ENCODE measurements around the gene ABCB1.

ABCB1 gene

DNA sequence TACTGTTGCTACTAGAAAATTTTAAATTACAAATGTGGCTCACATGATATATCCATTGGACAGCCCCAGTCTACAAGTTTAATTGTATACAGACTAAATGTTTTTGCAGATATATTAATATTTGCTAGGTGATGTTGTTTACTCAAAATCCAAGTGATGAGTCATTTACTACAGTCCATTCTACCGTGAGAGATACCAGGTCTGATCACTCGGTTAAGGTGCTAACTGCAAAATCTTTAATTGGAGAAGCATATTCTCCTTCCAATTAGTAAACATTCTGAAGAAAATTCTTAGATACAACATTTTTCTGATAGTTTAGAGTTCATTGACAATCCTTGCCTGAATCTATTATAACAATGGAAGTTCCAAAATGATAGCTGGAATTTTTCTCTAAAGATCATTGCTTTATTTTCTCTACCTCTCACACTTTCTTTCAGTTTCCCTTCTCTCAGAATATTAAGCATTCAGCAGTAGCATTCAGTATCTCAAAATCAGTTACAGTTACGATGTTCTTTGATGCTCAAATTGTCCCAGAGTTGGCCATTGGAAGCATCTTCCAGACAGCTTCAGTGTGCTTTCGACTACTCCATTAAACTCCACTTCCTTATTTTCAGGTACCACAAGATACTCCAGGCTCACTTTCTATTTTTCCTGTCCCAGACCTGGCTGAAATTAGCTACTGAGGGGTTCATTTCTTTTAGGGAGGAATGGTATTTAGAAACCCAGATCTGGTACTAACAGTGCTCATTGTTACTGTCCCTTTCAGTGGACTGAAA lies 2.3 kb downstream of the ABCB1 start:
- TF ChIP-seq, protein P1, sequence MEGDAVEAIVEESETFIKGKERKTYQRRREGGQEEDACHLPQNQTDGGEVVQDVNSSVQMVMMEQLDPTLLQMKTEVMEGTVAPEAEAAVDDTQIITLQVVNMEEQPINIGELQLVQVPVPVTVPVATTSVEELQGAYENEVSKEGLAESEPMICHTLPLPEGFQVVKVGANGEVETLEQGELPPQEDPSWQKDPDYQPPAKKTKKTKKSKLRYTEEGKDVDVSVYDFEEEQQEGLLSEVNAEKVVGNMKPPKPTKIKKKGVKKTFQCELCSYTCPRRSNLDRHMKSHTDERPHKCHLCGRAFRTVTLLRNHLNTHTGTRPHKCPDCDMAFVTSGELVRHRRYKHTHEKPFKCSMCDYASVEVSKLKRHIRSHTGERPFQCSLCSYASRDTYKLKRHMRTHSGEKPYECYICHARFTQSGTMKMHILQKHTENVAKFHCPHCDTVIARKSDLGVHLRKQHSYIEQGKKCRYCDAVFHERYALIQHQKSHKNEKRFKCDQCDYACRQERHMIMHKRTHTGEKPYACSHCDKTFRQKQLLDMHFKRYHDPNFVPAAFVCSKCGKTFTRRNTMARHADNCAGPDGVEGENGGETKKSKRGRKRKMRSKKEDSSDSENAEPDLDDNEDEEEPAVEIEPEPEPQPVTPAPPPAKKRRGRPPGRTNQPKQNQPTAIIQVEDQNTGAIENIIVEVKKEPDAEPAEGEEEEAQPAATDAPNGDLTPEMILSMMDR (IDR thresholded peaks at IDR 0.05; ENCODE audit: low read depth, low read length): no peak
- no peak for DNase-seq (ENCODE audit: low read depth, low spot score)
- in situ Hi-C loops (cut with HindIII; ENCODE audit: low sequenced_read_pairs): no loop called here
- no peak overlapping the region for H3K4me3 ChIP-seq (ENCODE audit: low read depth, low read length)

DNA sequence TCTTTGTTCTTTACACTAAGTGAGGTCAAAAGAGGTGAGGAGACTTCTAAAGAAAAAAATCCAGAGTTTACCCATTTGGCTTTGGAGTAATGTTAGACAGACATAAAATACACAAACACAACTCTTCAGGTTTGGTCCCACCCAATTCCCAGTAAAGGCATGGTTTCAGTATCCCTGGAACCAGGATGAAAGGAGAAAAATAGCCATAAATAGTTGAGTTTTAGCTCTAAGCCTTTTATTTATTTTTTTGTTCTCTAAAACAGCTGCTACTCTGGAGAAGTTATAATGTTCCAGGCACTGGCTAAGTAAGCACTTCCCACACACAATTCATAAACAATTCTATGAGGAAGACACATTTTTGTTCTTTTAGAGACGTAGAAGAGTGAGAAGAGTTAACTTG lies 4.0 kb downstream of the ABCB1 start:
- TF ChIP-seq, protein P1 (IDR thresholded peaks at IDR 0.05; ENCODE audit: low read depth, low read length): no peak
- peak; percentile 1 for DNase-seq (ENCODE audit: low read depth, low spot score)
- in situ Hi-C loops (cut with HindIII; ENCODE audit: low sequenced_read_pairs): no loop called here
- H3K4me3 ChIP-seq (ENCODE audit: low read depth, low read length): no peak overlapping the region

DNA sequence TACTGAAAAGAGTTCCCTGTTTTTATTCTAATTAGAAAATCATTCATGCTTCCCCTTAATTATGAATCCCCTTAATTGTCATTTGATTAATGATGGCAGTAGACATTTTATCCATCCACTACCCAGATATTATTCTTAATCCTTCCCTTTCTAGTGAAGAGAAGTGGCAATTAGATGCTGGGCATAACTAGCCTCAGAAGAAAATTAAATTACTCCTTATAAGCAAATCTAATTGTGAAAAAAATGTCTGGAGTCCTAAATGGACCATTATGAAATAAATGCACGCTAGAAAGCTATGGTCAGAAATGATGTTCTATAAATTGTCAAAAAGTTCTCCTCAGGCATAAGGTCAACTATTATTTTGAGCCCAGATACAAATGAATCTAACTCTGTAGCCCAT lies 4.5 kb downstream of the ABCB1 start:
- in situ Hi-C loops (cut with HindIII; ENCODE audit: low sequenced_read_pairs): no loop called here
- no peak overlapping the region for H3K4me3 ChIP-seq (ENCODE audit: low read depth, low read length)
- DNase-seq (ENCODE audit: low read depth, low spot score): no peak
- TF ChIP-seq, protein P1 (IDR thresholded peaks at IDR 0.05; ENCODE audit: low read depth, low read length): no peak

DNA sequence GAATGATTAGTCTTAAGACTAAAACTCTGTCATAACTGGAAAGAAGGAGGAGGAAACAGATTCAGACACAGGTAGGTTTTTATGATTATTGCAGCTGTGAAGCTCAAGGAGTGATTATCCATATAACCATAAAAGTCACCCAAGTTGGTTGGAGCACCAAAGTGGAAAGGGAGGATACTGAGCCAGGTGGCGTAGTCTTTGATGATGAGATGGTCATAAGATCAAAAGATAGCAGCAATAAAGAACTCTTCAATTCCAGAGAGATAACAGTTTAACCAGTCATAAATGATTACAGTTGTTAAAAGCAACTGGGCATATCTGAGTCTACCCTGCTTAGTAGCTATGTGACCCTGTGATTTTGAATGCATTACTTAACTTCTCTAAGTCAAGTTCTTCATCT lies 8.4 kb downstream of the ABCB1 start:
- no peak for DNase-seq (ENCODE audit: low read depth, low spot score)
- no peak overlapping the region for H3K4me3 ChIP-seq (ENCODE audit: low read depth, low read length)
- TF ChIP-seq, protein P1 (IDR thresholded peaks at IDR 0.05; ENCODE audit: low read depth, low read length): no peak
- in situ Hi-C loops (cut with HindIII; ENCODE audit: low sequenced_read_pairs): no loop called here

DNA sequence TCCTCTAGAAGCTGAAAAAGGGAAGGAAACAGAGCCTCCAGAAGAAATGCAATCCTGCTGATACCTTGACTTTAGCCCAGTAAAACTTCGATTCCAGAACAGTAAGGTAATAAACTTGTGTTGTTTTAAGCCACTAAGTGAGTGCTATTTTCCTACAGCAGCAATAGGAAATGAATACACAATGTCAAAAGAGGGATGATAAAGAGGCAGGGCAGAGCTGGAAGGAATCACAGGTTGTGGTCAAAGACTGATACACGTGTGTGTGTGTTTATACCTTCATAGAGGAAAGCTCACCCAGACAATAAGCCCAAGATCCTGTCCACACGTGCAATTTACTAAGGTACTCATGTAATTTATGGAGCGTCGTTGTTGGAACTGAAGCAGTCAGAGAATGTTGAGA lies 9.5 kb downstream of the ABCB1 start:
- DNase-seq (ENCODE audit: low read depth, low spot score): no peak
- no peak overlapping the region for H3K4me3 ChIP-seq (ENCODE audit: low read depth, low read length)
- in situ Hi-C loops (cut with HindIII; ENCODE audit: low sequenced_read_pairs): no loop called here
- TF ChIP-seq, protein P1 (IDR thresholded peaks at IDR 0.05; ENCODE audit: low read depth, low read length): no peak

GRCh38 chr7:87590578-87590977 lies 10.1 kb downstream of the ABCB1 start:
- H3K4me3 ChIP-seq (ENCODE audit: low read depth, low read length): no peak overlapping the region
- TF ChIP-seq, protein P1 (IDR thresholded peaks at IDR 0.05; ENCODE audit: low read depth, low read length): no peak
- in situ Hi-C loops (cut with HindIII; ENCODE audit: low sequenced_read_pairs): no loop called here
- DNase-seq (ENCODE audit: low read depth, low spot score): no peak

Data from astrocyte of the spinal cord (primary cell).